ENCODE measurements around the gene APOBEC3C.
"Not testable (repeated sequence)": the region's sequence is repeated elsewhere in the genome, so short reads cannot be mapped to it uniquely, and the experiment has no call there.

The APOBEC3C gene

DNA sequence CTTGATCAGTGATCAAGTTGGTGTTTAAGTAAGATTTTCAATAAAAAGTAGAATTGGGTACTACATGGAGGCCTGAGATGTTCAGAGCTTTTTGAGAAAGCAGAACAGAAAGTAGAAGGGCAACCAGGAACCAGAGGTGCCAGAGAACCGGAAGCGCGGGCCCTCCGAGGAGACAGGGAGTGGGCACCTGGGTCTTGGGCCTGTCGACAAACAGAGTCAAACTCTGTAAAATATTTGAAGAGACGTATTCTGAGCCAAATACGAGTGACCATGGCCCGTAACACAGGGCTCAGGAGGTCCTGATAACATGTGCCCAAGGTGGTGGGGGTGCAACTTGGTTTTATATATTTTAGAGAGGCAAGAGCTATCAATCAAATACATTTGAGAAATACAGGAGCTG is 49.8 kb downstream of the APOBEC3C start:
- DNase-seq (ENCODE audit: low read depth), result not testable (repeated sequence)

DNA sequence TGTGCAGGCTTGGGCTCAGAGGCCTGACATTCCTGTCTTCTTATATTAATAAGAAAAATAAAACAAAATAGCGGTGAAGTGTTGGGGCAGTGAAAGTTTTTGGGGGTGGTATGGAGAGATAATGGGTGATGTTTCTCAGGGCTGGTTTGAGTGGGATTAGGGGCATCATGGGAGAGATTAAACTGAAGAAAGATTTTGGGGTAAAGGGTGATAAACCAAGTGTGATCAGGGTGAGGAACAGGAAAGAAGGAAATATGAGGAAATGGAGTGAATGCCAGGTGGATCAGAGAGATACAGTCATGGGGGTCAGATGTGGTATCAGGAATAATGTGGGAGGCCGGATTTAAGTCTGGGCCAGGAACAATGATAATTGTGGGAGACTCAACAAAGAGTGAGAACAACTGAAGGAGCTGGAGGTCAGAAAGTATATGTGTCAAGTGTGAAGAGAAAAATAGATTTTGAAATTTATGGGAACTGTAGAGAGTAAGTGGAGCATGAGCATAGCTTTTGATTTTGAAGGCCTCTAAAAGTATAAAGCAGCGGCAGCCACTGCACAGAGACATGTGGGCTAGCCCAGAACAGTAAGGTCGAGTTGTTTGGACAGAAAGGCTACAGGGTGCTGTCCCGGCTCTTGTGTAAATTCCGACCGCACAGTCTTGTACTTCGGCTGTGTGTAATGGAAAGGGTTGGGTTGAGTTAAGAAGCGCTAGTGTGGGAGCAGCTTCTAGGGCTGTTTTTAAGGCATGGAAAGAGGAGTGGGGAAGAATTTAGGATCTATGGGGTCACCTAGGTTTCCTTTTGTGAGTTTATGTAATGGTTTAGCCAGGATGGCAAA is 52.6 kb downstream of the APOBEC3C start:
- DNase-seq (ENCODE audit: low read depth), result not testable (repeated sequence)

DNA sequence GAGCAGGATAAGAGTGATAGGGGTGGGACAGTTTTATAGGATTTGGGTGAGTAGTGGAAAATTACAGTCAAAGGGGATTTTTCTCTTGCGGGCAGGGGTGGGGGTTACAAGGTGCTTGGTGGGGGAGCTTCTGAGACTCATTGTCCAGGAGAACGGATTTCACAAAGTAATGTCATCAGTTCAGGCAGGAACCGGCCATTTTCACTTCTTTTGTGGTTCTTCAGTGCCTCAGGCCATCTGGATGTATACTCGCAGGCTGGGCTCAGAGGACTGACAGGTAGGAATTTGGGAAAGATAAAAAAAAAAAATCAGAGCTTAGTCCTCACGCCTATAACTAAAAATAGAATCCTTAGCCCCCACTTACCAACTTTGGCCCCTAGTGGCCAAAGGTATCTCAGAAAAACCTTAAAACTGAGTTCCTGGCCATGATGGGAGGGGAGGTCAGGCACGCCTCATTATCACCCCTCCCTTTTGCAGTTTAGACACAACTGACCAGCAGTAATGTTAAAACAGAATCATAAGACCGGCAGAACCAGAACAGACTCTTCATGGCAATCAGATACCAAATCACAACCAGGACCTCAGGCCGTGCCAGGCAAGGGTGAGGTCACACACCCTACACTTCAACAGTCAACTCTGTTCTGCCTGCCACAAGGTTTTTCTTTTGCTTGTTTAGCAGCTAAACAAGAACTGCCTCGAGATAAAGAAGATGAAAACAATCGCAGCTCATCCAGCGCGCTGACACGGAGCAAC is 54.2 kb downstream of the APOBEC3C start:
- no peak for DNase-seq (ENCODE audit: low read depth)
